ENCODE results near the gene FCHO2.

GRCh38 chr5:73022471-73023169, 66.8 kb downstream of the FCHO2 start:
- TF ChIP-seq, protein P1, sequence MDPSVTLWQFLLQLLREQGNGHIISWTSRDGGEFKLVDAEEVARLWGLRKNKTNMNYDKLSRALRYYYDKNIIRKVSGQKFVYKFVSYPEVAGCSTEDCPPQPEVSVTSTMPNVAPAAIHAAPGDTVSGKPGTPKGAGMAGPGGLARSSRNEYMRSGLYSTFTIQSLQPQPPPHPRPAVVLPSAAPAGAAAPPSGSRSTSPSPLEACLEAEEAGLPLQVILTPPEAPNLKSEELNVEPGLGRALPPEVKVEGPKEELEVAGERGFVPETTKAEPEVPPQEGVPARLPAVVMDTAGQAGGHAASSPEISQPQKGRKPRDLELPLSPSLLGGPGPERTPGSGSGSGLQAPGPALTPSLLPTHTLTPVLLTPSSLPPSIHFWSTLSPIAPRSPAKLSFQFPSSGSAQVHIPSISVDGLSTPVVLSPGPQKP (IDR thresholded peaks at IDR 0.05; ENCODE audit: borderline replicate concordance, low read depth, low read length) = no peak
- no peak for TF ChIP-seq MAZ (IDR thresholded peaks at IDR 0.05; ENCODE audit: borderline replicate concordance, low read depth, low read length)
- no peak for TF ChIP-seq CEBPB (IDR thresholded peaks at IDR 0.05; ENCODE audit: low read depth, low read length)
- TF ChIP-seq, protein P2, sequence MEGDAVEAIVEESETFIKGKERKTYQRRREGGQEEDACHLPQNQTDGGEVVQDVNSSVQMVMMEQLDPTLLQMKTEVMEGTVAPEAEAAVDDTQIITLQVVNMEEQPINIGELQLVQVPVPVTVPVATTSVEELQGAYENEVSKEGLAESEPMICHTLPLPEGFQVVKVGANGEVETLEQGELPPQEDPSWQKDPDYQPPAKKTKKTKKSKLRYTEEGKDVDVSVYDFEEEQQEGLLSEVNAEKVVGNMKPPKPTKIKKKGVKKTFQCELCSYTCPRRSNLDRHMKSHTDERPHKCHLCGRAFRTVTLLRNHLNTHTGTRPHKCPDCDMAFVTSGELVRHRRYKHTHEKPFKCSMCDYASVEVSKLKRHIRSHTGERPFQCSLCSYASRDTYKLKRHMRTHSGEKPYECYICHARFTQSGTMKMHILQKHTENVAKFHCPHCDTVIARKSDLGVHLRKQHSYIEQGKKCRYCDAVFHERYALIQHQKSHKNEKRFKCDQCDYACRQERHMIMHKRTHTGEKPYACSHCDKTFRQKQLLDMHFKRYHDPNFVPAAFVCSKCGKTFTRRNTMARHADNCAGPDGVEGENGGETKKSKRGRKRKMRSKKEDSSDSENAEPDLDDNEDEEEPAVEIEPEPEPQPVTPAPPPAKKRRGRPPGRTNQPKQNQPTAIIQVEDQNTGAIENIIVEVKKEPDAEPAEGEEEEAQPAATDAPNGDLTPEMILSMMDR (conservative IDR thresholded peaks at IDR 0.05; ENCODE audit: low read depth, low read length) = no peak
- no peak for TF ChIP-seq POLR2A (IDR thresholded peaks at IDR 0.05; ENCODE audit: low read depth, low read length)
- TF ChIP-seq RFX5 (IDR thresholded peaks at IDR 0.05; ENCODE audit: low read depth, low read length) = no peak

Measured in IMR-90 (cell line).